Kidney epithelial cell (primary cell): Measurements from ENCODE around the gene MED22. TPM values are rescaled to one million over a fixed set of nuclear protein-coding genes. Genes with fewer than 3 reads are reported as not detected.
"Not testable (repeated sequence)": the region's sequence is repeated elsewhere in the genome, so short reads cannot be mapped to it uniquely, and the experiment has no call there.

Experiments used
- DNase-seq: peaks from one replicate; pipeline ENCODE4 v3.0.0-alpha.2; 2010; ENCODE audit warnings: low read depth
- H3K27me3 ChIP-seq: 2 replicates; pipeline ENCODE4 v1.6.0; 2011; ENCODE audit warnings: low read length; ENCODE audit not compliant: control insufficient read depth, insufficient read depth
- H3K36me3 ChIP-seq: 2 replicates; pipeline ENCODE4 v1.5.1; 2011; ENCODE audit warnings: low read length; ENCODE audit not compliant: control insufficient read depth, insufficient read depth
- H3K4me3 ChIP-seq: 2 replicates; pipeline ENCODE4 v1.5.1; 2011; ENCODE audit warnings: low read depth, mild to moderate bottlenecking, control low read depth, low read length
- CTCF ChIP-seq: IDR thresholded peaks from 2 replicates; pipeline ENCODE4 v1.5.1; 2011; ENCODE audit warnings: mild to moderate bottlenecking, moderate library complexity, low read length, control low read depth, inconsistent platforms; ENCODE audit not compliant: insufficient read depth, poor library complexity, severe bottlenecking
- total RNA-seq: library from RNA; depleted of rRNA; stranded (reverse); fragments of >200 nt; gene quantifications from 2 replicates; pipeline ENCODE4 v1.2.3, GENCODE V29; 2015

MED22 gene
- total RNA-seq, 1 donor from 2014 or later, result 51.8 TPM

- H3K4me3 ChIP-seq, result no peak overlapping the region
- no peaks in the 10 kb centered on the region for H3K27me3 ChIP-seq
- TF ChIP-seq CTCF, result no peak
- no peaks in the 10 kb centered on the region for H3K36me3 ChIP-seq
- DNase-seq, result no peak
Measured at GRCh38 chr9:133378408-133378962, 30.6 kb upstream of the MED22 start.

GRCh38 chr9:133377721-133378216 is 29.8 kb upstream of the MED22 start:
- DNase-seq, result no peak
- TF ChIP-seq CTCF, result no peak
- Histone ChIP-seq H3K36me3 (no peaks in the 10 kb centered on the region), H3K4me3 (no peak overlapping the region), H3K27me3 (no peaks in the 10 kb centered on the region)

GRCh38 chr9:133377280-133377679 is 29.3 kb upstream of the MED22 start:
- H3K27me3 ChIP-seq, DNase-seq, H3K36me3 ChIP-seq, H3K4me3 ChIP-seq: not testable (repeated sequence)

GRCh38 chr9:133375724-133376654 is 28.1 kb upstream of the MED22 start, which contains the start of the genes STKLD1 and SURF4:
Gene STKLD1, plus strand, starts transcription at chr9:133376366. Its CDS starts 108 bp downstream, at chr9:133376474.
Gene SURF4, minus strand, starts transcription at chr9:133376060. Its CDS starts 91 bp downstream, at chr9:133375969.
- no peaks in the 10 kb centered on the region for H3K27me3 ChIP-seq
- peak; percentile 80 for DNase-seq
- H3K4me3 ChIP-seq, result peak within 1 kb of the TSS; percentile 80
- no peak for TF ChIP-seq CTCF
- H3K36me3 ChIP-seq, result no peaks in the 10 kb centered on the region

- Histone ChIP-seq H3K4me3 (peak overlapping the region; percentile 79), H3K36me3 (no peaks in the 10 kb centered on the region), H3K27me3 (no peaks in the 10 kb centered on the region)
- DNase-seq, result no peak
- TF ChIP-seq CTCF, result no peak
Measured at GRCh38 chr9:133375116-133375723, 27.3 kb upstream of the MED22 start.

- Histone ChIP-seq H3K27me3 (no peaks in the 10 kb centered on the region), H3K36me3 (peaks cover 2% of the 10 kb centered on the region)
- no peak for DNase-seq
Measured at GRCh38 chr9:133374612-133375115, 26.7 kb upstream of the MED22 start.

More at GRCh38 chr9:133374612-133375115, 26.7 kb upstream of the MED22 start:
- TF ChIP-seq CTCF, result no peak
- peak overlapping the region; percentile 79 for H3K4me3 ChIP-seq
